Activated naive CD4-positive, alpha-beta T cell treated with anti-CD3 and anti-CD28 coated beads, Interleukin-2, amount 50 U/mL, for 72 hours (primary cell): ENCODE results near the gene SCNN1G. TPM values are rescaled to one million over a fixed set of nuclear protein-coding genes. Genes with fewer than 3 reads are reported as not detected.

Experiments used
- ATAC-seq, 2 donors: fragments of 150-1000 bp; cut with Tn5 transposase; 2 replicates each; pipeline ENCODE4 v1.10.0; 2021; ENCODE audit warnings: mild to moderate bottlenecking in 2 of 2, moderate library complexity in 2 of 2
- DNase-seq, 2 donors: peaks; one replicate each; pipeline ENCODE4 v3.0.0; 2021 to 2022; ENCODE audit warnings: low spot score in 2 of 2
- H3K27ac Mint-ChIP-seq, 2 donors: one replicate each; pipeline ENCODE4 v1.8.0; 2022; ENCODE audit warnings: mild to moderate bottlenecking in 2 of 2, mixed read lengths in 2 of 2
- H3K36me3 Mint-ChIP-seq, 2 donors: one replicate each; pipeline ENCODE4 v1.8.0; 2022; ENCODE audit warnings: mixed read lengths in 2 of 2
- H3K9me3 Mint-ChIP-seq, 2 donors: one replicate each; pipeline ENCODE4 v1.8.0; 2022; ENCODE audit warnings: mixed read lengths in 2 of 2
- total RNA-seq, 2 donors: library from RNA; stranded (reverse); gene quantifications; one replicate each; pipeline ENCODE4 v1.2.3, GENCODE V29; 2022

The SCNN1G gene
- total RNA-seq, 2 donors from 2014 or later, result not detected

GRCh38 chr16:23148166-23148512, 34.4 kb upstream of the SCNN1G start:
- Mint-ChIP-seq H3K36me3 (peaks cover 7 to 10% of the 10 kb centered on the region in 2 donors), H3K27ac (peak overlapping the region; percentile 56 to 96), H3K9me3 (no peaks in the 10 kb centered on the region)
- no peak for ATAC-seq
- DNase-seq, result no peak

DNA sequence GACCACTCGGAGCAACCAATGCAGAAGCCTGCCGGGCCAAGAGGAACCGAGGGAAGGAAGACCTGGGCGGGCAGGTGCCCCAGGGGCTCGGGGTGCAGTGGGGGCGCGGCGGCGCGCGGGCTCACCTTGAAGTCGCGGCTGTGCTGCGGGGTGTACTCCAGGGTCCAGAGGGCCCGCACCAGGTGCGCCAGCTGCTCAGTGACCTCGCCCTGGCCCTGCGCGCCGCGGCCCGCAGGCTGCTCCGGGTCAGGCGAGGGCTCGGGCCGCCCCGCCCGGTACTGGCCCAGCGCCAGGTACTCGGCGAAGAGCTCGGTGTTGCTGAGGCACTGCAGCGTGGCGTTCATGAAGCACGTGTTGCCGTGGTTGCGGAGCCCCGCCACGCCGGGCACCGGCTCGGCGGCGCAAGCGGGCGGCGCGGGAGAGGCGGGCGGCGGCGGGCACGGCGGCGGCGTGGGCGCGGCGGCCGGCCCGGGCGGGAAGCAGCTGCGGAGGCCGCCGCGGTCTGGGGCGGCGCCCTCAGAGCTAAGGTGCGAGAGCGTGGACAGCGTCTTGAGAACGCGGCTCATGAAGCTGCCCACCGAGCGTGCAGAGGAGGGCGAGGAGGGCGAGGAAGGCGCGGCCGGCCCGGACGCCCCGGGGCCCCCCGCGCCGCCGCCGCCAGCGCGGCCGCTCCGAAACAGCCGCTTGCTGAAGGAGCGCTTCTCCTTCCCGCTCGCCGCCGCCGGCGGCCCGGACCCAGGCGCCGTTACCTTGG, 33.9 kb upstream of the SCNN1G start:
- Mint-ChIP-seq H3K27ac (peak overlapping the region; percentile 56 to 96), H3K36me3 (peaks cover 7 to 10% of the 10 kb centered on the region in 2 donors), H3K9me3 (no peaks in the 10 kb centered on the region)
- ATAC-seq, result peak; percentile 40 to 49
- peak; percentile 50 to 65 for DNase-seq

GRCh38 chr16:23149267-23149992, 33.1 kb upstream of the SCNN1G start, which contains the start of gene USP31:
TSS of gene USP31 (minus strand) at chr16:23149452. CDS start at chr16:23149270, 182 bp downstream.
- Mint-ChIP-seq H3K36me3 (peaks cover 7 to 10% of the 10 kb centered on the region in 2 donors), H3K27ac (peak within 1 kb of the TSS; percentile 68 to 96), H3K9me3 (no peaks in the 10 kb centered on the region)
- ATAC-seq (peak; percentile 96 to 97), DNase-seq (peak; percentile 88 to 94)

GRCh38 chr16:23149993-23150364, 32.6 kb upstream of the SCNN1G start:
- H3K27ac Mint-ChIP-seq, result peak overlapping the region; percentile 68 to 88
- DNase-seq, result no peak
- no peak for ATAC-seq
- no peaks in the 10 kb centered on the region for H3K9me3 Mint-ChIP-seq
- peaks cover 7 to 8% of the 10 kb centered on the region in 2 donors for H3K36me3 Mint-ChIP-seq

- DNase-seq, result no peak
- Mint-ChIP-seq H3K9me3 (no peaks in the 10 kb centered on the region), H3K36me3 (peaks cover 5 to 7% of the 10 kb centered on the region in 2 donors), H3K27ac (no peak overlapping the region)
- no peak for ATAC-seq
These were observed 30.0 kb upstream of the SCNN1G start for GRCh38 chr16:23152386-23153178.

DNA sequence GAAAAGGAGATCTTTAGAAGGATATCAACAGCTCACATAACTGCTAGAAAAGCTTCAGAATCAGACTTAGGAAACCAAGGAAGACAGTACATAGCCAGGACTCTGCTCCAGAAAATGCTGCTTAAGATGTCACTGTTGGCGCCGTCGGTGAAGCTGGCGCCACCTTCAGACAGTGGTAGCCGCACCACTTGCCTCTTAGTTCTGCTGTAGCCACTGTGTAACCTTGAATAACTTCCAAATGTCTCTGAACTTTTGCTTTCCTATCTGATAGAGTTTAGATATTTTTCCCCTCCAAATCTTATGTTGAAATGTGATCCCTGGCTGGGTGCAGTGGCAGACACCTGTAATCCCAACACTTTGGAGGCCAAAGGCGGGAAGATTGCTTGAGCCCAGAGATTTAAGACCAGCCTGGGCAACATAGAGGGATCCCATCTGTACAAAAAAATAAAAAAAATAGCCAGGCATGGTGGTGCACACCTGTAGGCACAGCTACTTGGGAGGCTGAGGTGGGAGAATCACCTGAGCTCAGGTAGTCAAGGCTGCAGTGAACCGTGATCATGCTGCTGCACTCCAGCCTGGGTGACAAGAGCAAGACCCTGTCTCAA, 27.0 kb upstream of the SCNN1G start:
- DNase-seq, result no peak
- Mint-ChIP-seq H3K27ac (no peak overlapping the region), H3K36me3 (no peaks in the 10 kb centered on the region), H3K9me3 (no peaks in the 10 kb centered on the region)
- peak in 1 of 2 donors; percentile 49 for ATAC-seq

- Mint-ChIP-seq H3K27ac (no peak overlapping the region), H3K9me3 (no peaks in the 10 kb centered on the region), H3K36me3 (no peaks in the 10 kb centered on the region)
- DNase-seq, result no peak
- no peak for ATAC-seq
These were observed 26.4 kb upstream of the SCNN1G start for GRCh38 chr16:23156110-23156509.

- ATAC-seq (no peak), DNase-seq (no peak)
- Mint-ChIP-seq H3K36me3 (no peaks in the 10 kb centered on the region), H3K9me3 (no peaks in the 10 kb centered on the region), H3K27ac (no peak overlapping the region)
These were observed 25.5 kb upstream of the SCNN1G start for GRCh38 chr16:23156946-23157460.

DNA sequence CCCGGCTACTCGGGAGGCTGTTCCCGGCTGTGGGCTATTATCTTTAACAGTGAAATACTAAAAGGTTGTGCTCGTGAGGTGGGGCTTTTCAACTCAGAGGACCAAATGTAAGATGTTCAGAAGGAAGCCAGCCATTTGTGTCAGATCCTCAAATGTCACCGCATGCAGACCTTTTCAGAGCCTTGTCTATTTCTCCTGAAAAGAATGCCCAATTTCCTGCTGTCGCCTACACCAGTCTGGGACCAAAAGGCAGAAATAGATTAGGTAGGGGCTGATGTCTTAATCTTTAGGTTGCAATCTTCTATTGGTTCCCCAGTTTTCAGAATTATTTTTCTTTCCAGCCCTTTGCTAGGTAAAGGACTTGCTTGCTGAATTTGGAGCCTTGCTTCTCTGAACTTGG, 24.4 kb upstream of the SCNN1G start:
- Mint-ChIP-seq H3K27ac (no peak overlapping the region), H3K36me3 (no peaks in the 10 kb centered on the region), H3K9me3 (no peaks in the 10 kb centered on the region)
- no peak for DNase-seq
- ATAC-seq, result no peak

GRCh38 chr16:23160082-23160481, 22.5 kb upstream of the SCNN1G start:
- ATAC-seq (no peak), DNase-seq (no peak)
- no peaks in the 10 kb centered on the region for H3K9me3 Mint-ChIP-seq
- H3K27ac Mint-ChIP-seq, result no peak overlapping the region
- no peaks in the 10 kb centered on the region for H3K36me3 Mint-ChIP-seq

DNA sequence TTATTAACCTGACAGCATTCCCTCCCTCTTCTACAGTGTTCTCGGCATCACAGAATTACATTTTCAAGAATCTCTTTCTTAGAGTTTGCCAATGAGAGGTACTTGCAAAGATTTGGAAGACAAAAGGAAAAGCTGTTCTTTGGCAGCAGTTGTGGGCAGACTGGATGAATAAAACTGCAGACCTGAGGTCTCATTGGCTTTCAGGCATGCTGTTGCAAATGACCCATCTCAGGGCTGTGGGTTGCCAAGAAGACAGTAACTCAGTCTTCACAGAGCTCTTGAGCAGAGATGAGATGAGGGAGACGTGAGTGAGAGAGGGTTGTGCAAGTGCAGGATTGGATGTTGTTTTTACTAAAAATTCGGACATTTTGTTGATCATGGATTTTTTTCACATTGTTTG, 22.0 kb upstream of the SCNN1G start:
- no peak for ATAC-seq
- H3K9me3 Mint-ChIP-seq, result no peaks in the 10 kb centered on the region
- H3K27ac Mint-ChIP-seq, result no peak overlapping the region
- H3K36me3 Mint-ChIP-seq, result no peaks in the 10 kb centered on the region
- no peak for DNase-seq

GRCh38 chr16:23163921-23164320, 18.6 kb upstream of the SCNN1G start:
- ATAC-seq (no peak), DNase-seq (no peak)
- Mint-ChIP-seq H3K9me3 (no peaks in the 10 kb centered on the region), H3K27ac (no peak overlapping the region), H3K36me3 (no peaks in the 10 kb centered on the region)

DNA sequence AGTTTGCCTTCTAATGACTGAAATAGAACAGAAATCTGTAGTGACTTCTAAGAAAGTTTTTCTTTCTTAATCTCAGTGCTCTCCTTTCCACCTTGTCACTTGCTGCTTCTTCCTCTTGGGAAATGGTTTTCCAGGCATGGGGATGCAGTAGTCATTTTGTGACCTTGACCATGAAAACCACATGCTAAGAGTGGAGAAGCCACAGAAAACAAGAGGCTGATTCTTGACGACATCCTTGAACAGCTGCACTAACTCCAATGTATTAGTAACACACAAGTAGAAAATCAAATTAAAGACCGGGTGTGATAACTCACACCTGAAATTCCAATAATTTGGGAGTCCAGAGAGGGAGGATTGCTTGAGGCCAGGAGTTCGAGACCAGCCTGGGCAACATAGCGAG, 17.8 kb upstream of the SCNN1G start:
- ATAC-seq, result no peak

DNA sequence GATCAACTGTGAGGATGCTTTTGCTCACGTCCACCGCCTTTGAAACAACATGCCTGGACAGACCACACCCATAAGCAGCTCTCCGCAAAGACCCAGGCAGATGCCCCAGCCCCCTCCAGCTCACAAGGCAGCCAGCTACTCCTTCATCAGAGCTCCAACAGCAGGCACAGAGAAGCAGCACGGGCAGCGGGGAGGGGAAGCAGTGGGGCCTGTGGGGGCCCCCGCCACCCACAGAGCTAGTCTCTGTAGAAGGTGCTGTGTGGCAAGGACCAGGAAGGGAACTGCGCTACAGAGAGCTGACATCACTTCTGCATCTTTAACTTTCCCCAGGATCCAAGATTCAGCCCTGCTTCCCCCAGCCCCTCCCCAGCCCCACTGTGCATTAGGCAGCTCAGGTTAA, 10.0 kb upstream of the SCNN1G start:
- ATAC-seq, result no peak
- Mint-ChIP-seq H3K27ac (no peak overlapping the region), H3K36me3 (no peaks in the 10 kb centered on the region), H3K9me3 (no peaks in the 10 kb centered on the region)
- DNase-seq, result no peak

More for the DNA sequence above, 17.8 kb upstream of the SCNN1G start:
- no peak overlapping the region for H3K27ac Mint-ChIP-seq
- no peaks in the 10 kb centered on the region for H3K9me3 Mint-ChIP-seq
- H3K36me3 Mint-ChIP-seq, result no peaks in the 10 kb centered on the region
- DNase-seq, result no peak

DNA sequence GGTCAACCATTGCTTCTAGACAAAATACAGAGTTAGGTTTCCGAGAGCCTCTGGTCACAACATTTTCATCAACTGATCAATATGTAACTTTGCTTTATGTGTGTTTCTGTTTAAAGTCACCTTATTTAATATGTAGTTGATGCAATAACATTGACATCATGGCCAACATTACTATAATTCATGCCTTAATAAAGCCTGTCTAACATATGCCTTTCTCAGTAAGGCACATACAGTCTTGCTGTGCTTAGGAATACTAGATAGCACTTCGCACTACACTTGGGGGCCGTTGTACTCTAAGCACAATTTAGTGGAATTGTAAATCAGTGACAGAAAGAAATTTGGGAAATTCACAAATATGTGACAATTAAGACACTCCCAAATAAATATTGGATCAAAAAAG, 9.6 kb upstream of the SCNN1G start:
- no peak for ATAC-seq
- Mint-ChIP-seq H3K9me3 (no peaks in the 10 kb centered on the region), H3K27ac (no peak overlapping the region), H3K36me3 (no peaks in the 10 kb centered on the region)
- DNase-seq, result no peak

DNA sequence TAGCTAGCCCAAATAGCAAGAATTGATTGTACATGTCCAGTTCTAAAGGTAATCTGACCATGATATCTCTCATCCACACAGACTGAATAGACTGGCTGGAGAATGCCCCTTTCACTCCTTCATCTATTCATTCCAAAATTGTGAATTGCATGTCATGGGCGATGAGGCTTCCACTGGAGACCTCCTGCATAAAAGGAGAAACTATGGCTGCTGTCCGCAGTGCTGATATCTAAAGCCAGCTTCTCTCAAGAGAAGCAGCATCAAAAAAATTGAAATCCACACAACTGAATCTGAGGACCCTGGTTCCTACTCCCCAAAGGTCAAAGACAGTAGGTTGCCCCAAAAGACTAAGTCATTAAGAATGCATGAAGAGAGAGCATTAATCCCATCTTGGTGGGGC, 7.9 kb upstream of the SCNN1G start:
- no peak for DNase-seq
- H3K36me3 Mint-ChIP-seq, result no peaks in the 10 kb centered on the region

DNA sequence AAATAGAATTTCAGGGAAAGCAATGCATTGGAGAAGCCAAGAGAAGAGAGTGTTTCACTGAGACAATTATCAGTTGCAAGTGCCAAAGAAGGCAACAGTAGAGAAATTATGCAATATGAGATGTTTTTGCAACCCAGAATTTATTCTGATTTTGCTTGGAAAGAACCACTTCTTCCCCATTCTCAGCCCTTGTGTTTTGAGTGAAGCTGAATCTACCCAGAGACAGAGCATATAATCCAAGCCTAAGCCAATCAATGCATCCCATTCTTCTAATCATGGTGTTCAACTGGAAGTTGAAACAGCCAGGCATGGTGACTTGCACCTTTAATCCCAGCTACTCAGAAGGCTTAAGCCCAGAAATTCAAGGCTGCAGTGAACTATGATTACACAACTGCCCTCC, 6.9 kb upstream of the SCNN1G start:
- DNase-seq, result no peak
- Mint-ChIP-seq H3K9me3 (no peaks in the 10 kb centered on the region), H3K36me3 (no peaks in the 10 kb centered on the region), H3K27ac (no peak overlapping the region)
- no peak for ATAC-seq

More for the DNA sequence above, 7.9 kb upstream of the SCNN1G start:
- Mint-ChIP-seq H3K27ac (no peak overlapping the region), H3K9me3 (no peaks in the 10 kb centered on the region)
- ATAC-seq, result no peak
